ENCODE results near the gene QRFP.

The QRFP gene

GRCh38 chr9:130890870-130891687 is 5.5 kb downstream of the QRFP start:
- no peak for DNase-seq (ENCODE audit: low read depth)

GRCh38 chr9:130890124-130890523 is 6.5 kb downstream of the QRFP start:
- no peak for DNase-seq (ENCODE audit: low read depth)

- DNase-seq (ENCODE audit: low read depth): no peak
Measured at GRCh38 chr9:130888146-130888885, 8.3 kb downstream of the QRFP start.

- DNase-seq (ENCODE audit: low read depth): no peak
Measured at GRCh38 chr9:130887494-130888144, 9.0 kb downstream of the QRFP start.

GRCh38 chr9:130886981-130887380 is 9.6 kb downstream of the QRFP start:
- no peak for DNase-seq (ENCODE audit: low read depth)

GRCh38 chr9:130885484-130886375 is 10.9 kb downstream of the QRFP start:
- no peak for DNase-seq (ENCODE audit: low read depth)

GRCh38 chr9:130884542-130885483 is 11.8 kb downstream of the QRFP start:
- DNase-seq (ENCODE audit: low read depth): no peak

- no peak for DNase-seq (ENCODE audit: low read depth)
Measured at GRCh38 chr9:130884111-130884531, 12.5 kb downstream of the QRFP start.

GRCh38 chr9:130883479-130883878 is 13.1 kb downstream of the QRFP start:
- no peak for DNase-seq (ENCODE audit: low read depth)

- DNase-seq (ENCODE audit: low read depth): no peak
Measured at GRCh38 chr9:130882696-130883225, 13.9 kb downstream of the QRFP start.

GRCh38 chr9:130881516-130881915 is 15.1 kb downstream of the QRFP start:
- DNase-seq (ENCODE audit: low read depth): no peak

- DNase-seq (ENCODE audit: low read depth): no peak
Measured at GRCh38 chr9:130880599-130881220, 15.9 kb downstream of the QRFP start.

- DNase-seq (ENCODE audit: low read depth): no peak
Measured at GRCh38 chr9:130879863-130880411, 16.7 kb downstream of the QRFP start.

- DNase-seq (ENCODE audit: low read depth): no peak
Measured at GRCh38 chr9:130878295-130878694, 18.3 kb downstream of the QRFP start.

- DNase-seq (ENCODE audit: low read depth): no peak
Measured at GRCh38 chr9:130877300-130877699, 19.3 kb downstream of the QRFP start.

GRCh38 chr9:130874783-130875182 is 21.8 kb downstream of the QRFP start:
- no peak for DNase-seq (ENCODE audit: low read depth)

- no peak for DNase-seq (ENCODE audit: low read depth)
Measured at GRCh38 chr9:130873966-130874365, 22.6 kb downstream of the QRFP start.

GRCh38 chr9:130872912-130873503 is 23.6 kb downstream of the QRFP start:
- DNase-seq (ENCODE audit: low read depth): no peak

- no peak for DNase-seq (ENCODE audit: low read depth)
Measured at GRCh38 chr9:130872508-130872907, 24.1 kb downstream of the QRFP start.

Measured in CMK (cell line).